ENCODE results near the gene KLHL6. TPM values are rescaled to one million over a fixed set of nuclear protein-coding genes. Genes with fewer than 3 reads are reported as not detected.

The KLHL6 gene
- total RNA-seq, 1 experiment from 2014 or later = 0.11 TPM

DNA sequence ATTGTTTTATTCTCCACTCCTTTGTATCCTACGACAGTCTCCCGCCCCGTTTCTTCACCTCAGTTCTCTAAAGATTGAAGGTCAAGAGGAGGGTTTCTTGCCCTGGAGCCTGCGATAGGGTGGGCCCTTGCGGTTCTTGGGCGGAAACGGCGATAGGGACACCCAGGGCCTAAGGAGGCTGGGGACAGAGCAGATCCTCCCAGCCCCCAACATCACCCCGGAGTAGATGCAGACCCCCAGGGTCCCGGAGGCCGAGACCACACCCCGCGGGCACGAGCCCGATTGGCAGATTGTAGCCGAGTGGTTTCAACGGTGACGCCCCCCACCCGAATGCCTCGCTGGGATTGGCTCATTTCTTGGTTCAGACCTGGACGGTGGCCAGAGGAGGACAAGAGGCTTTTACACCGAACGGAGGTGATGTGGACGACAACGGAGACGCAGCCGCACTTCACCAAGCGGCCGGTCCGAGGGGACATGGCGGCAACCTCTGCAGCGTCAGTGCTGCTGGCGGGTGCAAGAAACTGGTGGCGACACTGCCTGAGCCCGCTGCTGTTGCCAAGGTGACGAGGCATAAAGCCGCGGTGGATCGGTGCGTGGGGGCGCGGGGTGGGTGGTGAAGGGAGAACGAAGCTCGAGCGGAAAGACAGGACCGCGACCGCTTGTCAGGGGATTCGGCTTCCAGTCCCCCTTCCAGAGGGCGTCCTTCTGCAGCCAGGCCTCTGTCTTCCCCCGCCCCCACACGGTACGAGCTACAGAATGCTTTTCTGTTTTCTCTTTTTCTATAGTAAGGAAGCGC lies 108.1 kb downstream of the KLHL6 start (continued):
- TF ChIP-seq, protein P1, sequence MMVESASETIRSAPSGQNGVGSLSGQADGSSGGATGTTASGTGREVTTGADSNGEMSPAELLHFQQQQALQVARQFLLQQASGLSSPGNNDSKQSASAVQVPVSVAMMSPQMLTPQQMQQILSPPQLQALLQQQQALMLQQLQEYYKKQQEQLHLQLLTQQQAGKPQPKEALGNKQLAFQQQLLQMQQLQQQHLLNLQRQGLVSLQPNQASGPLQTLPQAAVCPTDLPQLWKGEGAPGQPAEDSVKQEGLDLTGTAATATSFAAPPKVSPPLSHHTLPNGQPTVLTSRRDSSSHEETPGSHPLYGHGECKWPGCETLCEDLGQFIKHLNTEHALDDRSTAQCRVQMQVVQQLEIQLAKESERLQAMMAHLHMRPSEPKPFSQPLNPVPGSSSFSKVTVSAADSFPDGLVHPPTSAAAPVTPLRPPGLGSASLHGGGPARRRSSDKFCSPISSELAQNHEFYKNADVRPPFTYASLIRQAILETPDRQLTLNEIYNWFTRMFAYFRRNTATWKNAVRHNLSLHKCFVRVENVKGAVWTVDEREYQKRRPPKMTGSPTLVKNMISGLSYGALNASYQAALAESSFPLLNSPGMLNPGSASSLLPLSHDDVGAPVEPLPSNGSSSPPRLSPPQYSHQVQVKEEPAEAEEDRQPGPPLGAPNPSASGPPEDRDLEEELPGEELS (CRISPR knock-in tag; IDR thresholded peaks at IDR 0.05) = peak; percentile 87; the same call in 1 of the 2 replicates
- TF ChIP-seq, protein P2, sequence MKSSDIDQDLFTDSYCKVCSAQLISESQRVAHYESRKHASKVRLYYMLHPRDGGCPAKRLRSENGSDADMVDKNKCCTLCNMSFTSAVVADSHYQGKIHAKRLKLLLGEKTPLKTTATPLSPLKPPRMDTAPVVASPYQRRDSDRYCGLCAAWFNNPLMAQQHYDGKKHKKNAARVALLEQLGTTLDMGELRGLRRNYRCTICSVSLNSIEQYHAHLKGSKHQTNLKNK (CRISPR knock-in tag; IDR thresholded peaks at IDR 0.05) = no peak
- TF ChIP-seq, protein P3, sequence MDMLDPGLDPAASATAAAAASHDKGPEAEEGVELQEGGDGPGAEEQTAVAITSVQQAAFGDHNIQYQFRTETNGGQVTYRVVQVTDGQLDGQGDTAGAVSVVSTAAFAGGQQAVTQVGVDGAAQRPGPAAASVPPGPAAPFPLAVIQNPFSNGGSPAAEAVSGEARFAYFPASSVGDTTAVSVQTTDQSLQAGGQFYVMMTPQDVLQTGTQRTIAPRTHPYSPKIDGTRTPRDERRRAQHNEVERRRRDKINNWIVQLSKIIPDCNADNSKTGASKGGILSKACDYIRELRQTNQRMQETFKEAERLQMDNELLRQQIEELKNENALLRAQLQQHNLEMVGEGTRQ (CRISPR knock-in tag; IDR thresholded peaks at IDR 0.05) = peak; percentile 24; the same call in 1 of the 2 replicates
- TF ChIP-seq JUN (CRISPR knock-in tag; IDR thresholded peaks at IDR 0.05) (no peak), CBFB (CRISPR knock-in tag; IDR thresholded peaks at IDR 0.05; ENCODE audit: low read depth) (no peak), PRRX2 (CRISPR knock-in tag; IDR thresholded peaks at IDR 0.05) (no peak), ZNF423 (CRISPR knock-in tag; IDR thresholded peaks at IDR 0.05) (no peak), ATF1 (CRISPR knock-in tag; IDR thresholded peaks at IDR 0.05) (no peak), TCF7 (CRISPR knock-in tag; IDR thresholded peaks at IDR 0.05; ENCODE audit: low read depth) (peak; percentile 45; the same call in 1 of the 2 replicates), TP53 (CRISPR knock-in tag; IDR thresholded peaks at IDR 0.05) (no peak), ZNF317 (CRISPR knock-in tag; IDR thresholded peaks at IDR 0.05; ENCODE audit: borderline replicate concordance, low read depth) (no peak), FOXP1 (CRISPR knock-in tag; IDR thresholded peaks at IDR 0.05; ENCODE audit: borderline replicate concordance) (peak; percentile 96), MXD4 (CRISPR knock-in tag; IDR thresholded peaks at IDR 0.05; ENCODE audit: borderline replicate concordance) (no peak), NFYB (CRISPR knock-in tag; conservative IDR thresholded peaks at IDR 0.05; ENCODE audit: low read depth) (peak; percentile 73), ZNF396 (CRISPR knock-in tag; IDR thresholded peaks at IDR 0.05; ENCODE audit: borderline replicate concordance) (no peak)
- TF ChIP-seq, protein P4, sequence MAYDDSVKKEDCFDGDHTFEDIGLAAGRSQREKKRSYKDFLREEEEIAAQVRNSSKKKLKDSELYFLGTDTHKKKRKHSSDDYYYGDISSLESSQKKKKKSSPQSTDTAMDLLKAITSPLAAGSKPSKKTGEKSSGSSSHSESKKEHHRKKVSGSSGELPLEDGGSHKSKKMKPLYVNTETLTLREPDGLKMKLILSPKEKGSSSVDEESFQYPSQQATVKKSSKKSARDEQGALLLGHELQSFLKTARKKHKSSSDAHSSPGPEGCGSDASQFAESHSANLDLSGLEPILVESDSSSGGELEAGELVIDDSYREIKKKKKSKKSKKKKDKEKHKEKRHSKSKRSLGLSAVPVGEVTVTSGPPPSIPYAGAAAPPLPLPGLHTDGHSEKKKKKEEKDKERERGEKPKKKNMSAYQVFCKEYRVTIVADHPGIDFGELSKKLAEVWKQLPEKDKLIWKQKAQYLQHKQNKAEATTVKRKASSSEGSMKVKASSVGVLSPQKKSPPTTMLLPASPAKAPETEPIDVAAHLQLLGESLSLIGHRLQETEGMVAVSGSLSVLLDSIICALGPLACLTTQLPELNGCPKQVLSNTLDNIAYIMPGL (CRISPR knock-in tag; IDR thresholded peaks at IDR 0.05) = peak; percentile 58; the same call in 1 of the 2 replicates
- TF ChIP-seq, protein P5, sequence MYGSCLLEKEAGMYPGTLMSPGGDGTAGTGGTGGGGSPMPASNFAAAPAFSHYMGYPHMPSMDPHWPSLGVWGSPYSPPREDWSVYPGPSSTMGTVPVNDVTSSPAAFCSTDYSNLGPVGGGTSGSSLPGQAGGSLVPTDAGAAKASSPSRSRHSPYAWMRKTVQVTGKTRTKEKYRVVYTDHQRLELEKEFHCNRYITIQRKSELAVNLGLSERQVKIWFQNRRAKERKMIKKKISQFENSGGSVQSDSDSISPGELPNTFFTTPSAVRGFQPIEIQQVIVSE (CRISPR knock-in tag; IDR thresholded peaks at IDR 0.05; ENCODE audit: borderline replicate concordance) = no peak
- TF ChIP-seq, protein P6, sequence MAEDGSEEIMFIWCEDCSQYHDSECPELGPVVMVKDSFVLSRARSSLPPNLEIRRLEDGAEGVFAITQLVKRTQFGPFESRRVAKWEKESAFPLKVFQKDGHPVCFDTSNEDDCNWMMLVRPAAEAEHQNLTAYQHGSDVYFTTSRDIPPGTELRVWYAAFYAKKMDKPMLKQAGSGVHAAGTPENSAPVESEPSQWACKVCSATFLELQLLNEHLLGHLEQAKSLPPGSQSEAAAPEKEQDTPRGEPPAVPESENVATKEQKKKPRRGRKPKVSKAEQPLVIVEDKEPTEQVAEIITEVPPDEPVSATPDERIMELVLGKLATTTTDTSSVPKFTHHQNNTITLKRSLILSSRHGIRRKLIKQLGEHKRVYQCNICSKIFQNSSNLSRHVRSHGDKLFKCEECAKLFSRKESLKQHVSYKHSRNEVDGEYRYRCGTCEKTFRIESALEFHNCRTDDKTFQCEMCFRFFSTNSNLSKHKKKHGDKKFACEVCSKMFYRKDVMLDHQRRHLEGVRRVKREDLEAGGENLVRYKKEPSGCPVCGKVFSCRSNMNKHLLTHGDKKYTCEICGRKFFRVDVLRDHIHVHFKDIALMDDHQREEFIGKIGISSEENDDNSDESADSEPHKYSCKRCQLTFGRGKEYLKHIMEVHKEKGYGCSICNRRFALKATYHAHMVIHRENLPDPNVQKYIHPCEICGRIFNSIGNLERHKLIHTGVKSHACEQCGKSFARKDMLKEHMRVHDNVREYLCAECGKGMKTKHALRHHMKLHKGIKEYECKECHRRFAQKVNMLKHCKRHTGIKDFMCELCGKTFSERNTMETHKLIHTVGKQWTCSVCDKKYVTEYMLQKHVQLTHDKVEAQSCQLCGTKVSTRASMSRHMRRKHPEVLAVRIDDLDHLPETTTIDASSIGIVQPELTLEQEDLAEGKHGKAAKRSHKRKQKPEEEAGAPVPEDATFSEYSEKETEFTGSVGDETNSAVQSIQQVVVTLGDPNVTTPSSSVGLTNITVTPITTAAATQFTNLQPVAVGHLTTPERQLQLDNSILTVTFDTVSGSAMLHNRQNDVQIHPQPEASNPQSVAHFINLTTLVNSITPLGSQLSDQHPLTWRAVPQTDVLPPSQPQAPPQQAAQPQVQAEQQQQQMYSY (CRISPR knock-in tag; IDR thresholded peaks at IDR 0.05) = 0 out of 2 replicates have a peak, but pooled peaks have one; percentile 16
- TF ChIP-seq, protein P7, sequence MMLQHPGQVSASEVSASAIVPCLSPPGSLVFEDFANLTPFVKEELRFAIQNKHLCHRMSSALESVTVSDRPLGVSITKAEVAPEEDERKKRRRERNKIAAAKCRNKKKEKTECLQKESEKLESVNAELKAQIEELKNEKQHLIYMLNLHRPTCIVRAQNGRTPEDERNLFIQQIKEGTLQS (CRISPR knock-in tag; conservative IDR thresholded peaks at IDR 0.05) = no peak
- TF ChIP-seq, protein P8, sequence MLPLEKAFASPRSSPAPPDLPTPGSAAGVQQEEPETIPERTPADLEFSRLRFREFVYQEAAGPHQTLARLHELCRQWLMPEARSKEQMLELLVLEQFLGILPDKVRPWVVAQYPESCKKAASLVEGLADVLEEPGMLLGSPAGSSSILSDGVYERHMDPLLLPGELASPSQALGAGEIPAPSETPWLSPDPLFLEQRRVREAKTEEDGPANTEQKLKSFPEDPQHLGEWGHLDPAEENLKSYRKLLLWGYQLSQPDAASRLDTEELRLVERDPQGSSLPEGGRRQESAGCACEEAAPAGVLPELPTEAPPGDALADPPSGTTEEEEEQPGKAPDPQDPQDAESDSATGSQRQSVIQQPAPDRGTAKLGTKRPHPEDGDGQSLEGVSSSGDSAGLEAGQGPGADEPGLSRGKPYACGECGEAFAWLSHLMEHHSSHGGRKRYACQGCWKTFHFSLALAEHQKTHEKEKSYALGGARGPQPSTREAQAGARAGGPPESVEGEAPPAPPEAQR (CRISPR knock-in tag; IDR thresholded peaks at IDR 0.05) = no peak
- TF ChIP-seq, protein P9, sequence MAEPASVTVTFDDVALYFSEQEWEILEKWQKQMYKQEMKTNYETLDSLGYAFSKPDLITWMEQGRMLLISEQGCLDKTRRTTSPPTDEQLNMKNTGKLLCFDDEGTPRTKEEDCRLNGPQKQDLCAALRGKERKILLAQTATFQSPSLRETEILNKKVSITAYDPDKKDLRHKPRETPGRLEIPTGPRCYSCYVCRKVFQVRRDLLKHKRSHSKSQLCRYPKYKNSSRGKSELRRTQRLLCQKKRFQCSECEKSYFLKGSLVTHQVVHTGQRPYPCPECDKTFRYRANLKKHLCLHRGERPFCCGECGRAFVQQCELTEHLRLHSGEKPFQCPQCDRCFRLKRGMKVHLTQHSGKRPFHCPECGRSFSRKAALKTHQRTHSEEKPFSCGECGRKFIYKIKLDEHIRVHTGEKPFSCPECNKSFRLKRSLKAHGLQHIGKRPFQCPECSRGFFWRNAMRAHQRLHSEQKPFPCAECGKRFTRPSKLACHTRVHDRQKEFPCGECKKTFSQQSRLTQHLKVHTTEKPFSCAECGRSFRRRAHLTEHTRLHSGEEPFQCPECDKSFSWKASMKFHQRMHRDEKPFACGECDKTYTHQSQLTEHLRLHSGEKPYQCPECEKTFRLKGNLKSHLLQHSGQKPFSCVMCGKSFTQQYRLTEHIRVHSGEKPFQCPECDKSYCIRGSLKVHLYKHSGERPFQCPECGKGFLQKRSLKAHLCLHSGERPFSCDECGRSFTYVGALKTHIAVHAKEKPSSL (CRISPR knock-in tag; conservative IDR thresholded peaks at IDR 0.05) = no peak
- TF ChIP-seq, protein P10, sequence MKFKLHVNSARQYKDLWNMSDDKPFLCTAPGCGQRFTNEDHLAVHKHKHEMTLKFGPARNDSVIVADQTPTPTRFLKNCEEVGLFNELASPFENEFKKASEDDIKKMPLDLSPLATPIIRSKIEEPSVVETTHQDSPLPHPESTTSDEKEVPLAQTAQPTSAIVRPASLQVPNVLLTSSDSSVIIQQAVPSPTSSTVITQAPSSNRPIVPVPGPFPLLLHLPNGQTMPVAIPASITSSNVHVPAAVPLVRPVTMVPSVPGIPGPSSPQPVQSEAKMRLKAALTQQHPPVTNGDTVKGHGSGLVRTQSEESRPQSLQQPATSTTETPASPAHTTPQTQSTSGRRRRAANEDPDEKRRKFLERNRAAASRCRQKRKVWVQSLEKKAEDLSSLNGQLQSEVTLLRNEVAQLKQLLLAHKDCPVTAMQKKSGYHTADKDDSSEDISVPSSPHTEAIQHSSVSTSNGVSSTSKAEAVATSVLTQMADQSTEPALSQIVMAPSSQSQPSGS (CRISPR knock-in tag; IDR thresholded peaks at IDR 0.05; ENCODE audit: borderline replicate concordance, low read depth) = no peak; the same call in 1 of the 2 replicates
